Tibial nerve (tissue), 4 donors: ENCODE data around the gene ZMYND8. TPM values are rescaled to one million over a fixed set of nuclear protein-coding genes. Genes with fewer than 3 reads are reported as not detected.
"Not testable (repeated sequence)": the region's sequence is repeated elsewhere in the genome, so short reads cannot be mapped to it uniquely, and the experiment has no call there.

Source experiments
- DNase-seq, 2 donors: peaks; one replicate each; pipeline ENCODE4 v3.0.0-alpha.2; 2019; ENCODE audit warnings: low spot score in 2 of 2
- H3K27ac ChIP-seq, 4 donors: fragments of 200-600 bp; sonication (generic) in 3 of 4; one replicate each; pipeline ENCODE4 v1.5.1; 2017 to 2019; ENCODE audit warnings: mild to moderate bottlenecking in 1 of 4
- H3K27me3 ChIP-seq, 2 donors: fragments of 200-600 bp; sonication (generic) in 1 of 2; one replicate each; pipeline versions ENCODE4 v1.5.1 to v1.6.0; 2017 to 2019
- H3K36me3 ChIP-seq, 3 donors: fragments of 200-600 bp; sonication (generic); one replicate each; pipeline ENCODE4 v1.5.1; 2018 to 2019
- H3K4me1 ChIP-seq, 4 donors: fragments of 200-600 bp; sonication (generic) in 3 of 4; one replicate each; pipeline ENCODE4 v1.5.1; 2017 to 2019
- H3K4me3 ChIP-seq, 4 donors: fragments of 200-600 bp; sonication (generic) in 3 of 4; one replicate each; pipeline ENCODE4 v1.5.1; 2017 to 2019; ENCODE audit warnings: mild to moderate bottlenecking in 1 of 4, moderate library complexity in 1 of 4
- H3K9me3 ChIP-seq, 4 donors: fragments of 200-600 bp; sonication (generic) in 3 of 4; one replicate each; pipeline ENCODE4 v1.5.1; 2017 to 2019
- CTCF ChIP-seq, 5 experiments: fragments of 200-600 bp in 3 of 5; fragments of 450-650 bp in 2 of 5; sonication (generic) in 3 of 5; IDR thresholded peaks; one replicate each; pipeline ENCODE4 v1.5.1; 2016 to 2019; ENCODE audit warnings: antibody characterized with exemption in 5 of 5, mild to moderate bottlenecking in 3 of 5, moderate library complexity in 2 of 5
- EP300 ChIP-seq, 2 donors: sonication (generic); formaldehyde crosslinking; IDR thresholded peaks; one replicate each; pipeline ENCODE4 v1.6.1; 2017; ENCODE audit warnings: antibody characterized with exemption in 2 of 2, mild to moderate bottlenecking in 1 of 2
- POLR2A ChIP-seq, 2 donors: fragments of 450-650 bp; IDR thresholded peaks; one replicate each; pipeline ENCODE4 v1.6.1; 2017; ENCODE audit warnings: antibody characterized with exemption in 2 of 2, mild to moderate bottlenecking in 2 of 2, moderate library complexity in 2 of 2
- WGBS, 2 donors: methylation state at CpG; one replicate each; pipeline ENCODE4 v1.1.5; 2018; 5-methylcytosine and 5-hydroxymethylcytosine counted together
- total RNA-seq, 4 donors: library from RNA; depleted of rRNA; stranded (reverse); fragments of >200 nt; gene quantifications; one replicate each; pipeline ENCODE4 v1.1.0, GENCODE V29; 2016

Gene ZMYND8
- total RNA-seq, 4 donors from 2014 or later, result 45.3 to 69.9 (median 49.8) TPM

- peaks cover 0 to 89% (median 13%) of the 10 kb centered on the region in 3 donors for H3K36me3 ChIP-seq
- H3K27ac ChIP-seq, result no peak overlapping the region
- H3K4me3 ChIP-seq, result no peak overlapping the region
- H3K4me1 ChIP-seq, result peaks cover 0 to 14% (median 10%) of the 10 kb centered on the region in 4 donors
- H3K27me3 ChIP-seq, result no peaks in the 10 kb centered on the region
- TF ChIP-seq POLR2A (IDR thresholded peaks at IDR 0.05) (no peak), EP300 (IDR thresholded peaks at IDR 0.05) (no peak), CTCF (IDR thresholded peaks at IDR 0.05) (no peak)
- no peaks in the 10 kb centered on the region for H3K9me3 ChIP-seq
- no peak for DNase-seq
- 55 to 66% methylated on average over 4 of the region's 4 CpGs for WGBS, 2 donors
Measured at GRCh38 chr20:47281376-47281775, 75.1 kb downstream of the ZMYND8 start.

DNA sequence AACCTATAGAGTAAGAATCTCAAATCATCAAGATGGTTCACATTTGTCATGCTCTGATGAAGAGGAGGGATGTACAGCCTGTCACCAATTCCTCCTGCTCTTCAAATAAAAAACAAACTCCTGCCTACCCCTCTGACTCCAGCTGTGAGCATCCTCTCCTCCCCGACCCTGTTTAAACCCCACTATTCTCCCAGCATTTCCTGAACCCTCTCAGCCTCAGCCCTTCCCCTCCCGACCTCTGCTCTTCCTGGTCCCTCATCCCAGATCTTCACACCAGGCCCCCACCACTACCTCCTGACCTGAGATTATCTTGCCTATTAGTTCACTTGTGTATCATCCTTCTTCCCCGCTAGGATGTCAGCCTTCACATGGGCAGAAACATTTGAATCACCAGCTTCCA is 75.8 kb downstream of the ZMYND8 start:
- Histone ChIP-seq H3K27me3 (no peaks in the 10 kb centered on the region), H3K4me3 (no peak overlapping the region), H3K36me3 (peaks cover 2 to 89% (median 13%) of the 10 kb centered on the region in 3 donors), H3K9me3 (no peaks in the 10 kb centered on the region), H3K4me1 (peaks cover 0 to 21% (median 14%) of the 10 kb centered on the region in 4 donors), H3K27ac (no peak overlapping the region)
- no peak for DNase-seq
- TF ChIP-seq CTCF (IDR thresholded peaks at IDR 0.05) (no peak), EP300 (IDR thresholded peaks at IDR 0.05) (no peak), POLR2A (IDR thresholded peaks at IDR 0.05) (no peak)
- WGBS, 2 donors, result 76 to 81% methylated on average over 3 of the region's 3 CpGs

GRCh38 chr20:47280228-47280627 is 76.3 kb downstream of the ZMYND8 start:
- H3K27ac ChIP-seq, result no peak overlapping the region
- H3K4me1 ChIP-seq, result peaks cover 0 to 25% (median 17%) of the 10 kb centered on the region in 4 donors
- DNase-seq, result no peak
- H3K4me3 ChIP-seq, result no peak overlapping the region
- H3K36me3 ChIP-seq, result peaks cover 2 to 88% (median 13%) of the 10 kb centered on the region in 3 donors
- TF ChIP-seq CTCF (IDR thresholded peaks at IDR 0.05), result no peak
- no peak for TF ChIP-seq EP300 (IDR thresholded peaks at IDR 0.05)
- no peaks in the 10 kb centered on the region for H3K27me3 ChIP-seq
- H3K9me3 ChIP-seq, result no peaks in the 10 kb centered on the region
- WGBS, 2 donors, result 83 to 89% methylated on average over 7 of the region's 7 CpGs

- WGBS, 2 donors, result 85 to 90% methylated on average over 8 of the region's 8 CpGs
- Histone ChIP-seq H3K9me3 (no peaks in the 10 kb centered on the region), H3K4me3 (no peak overlapping the region), H3K27ac (peak overlapping the region in 2 of 4 donors; percentile 4 to 61), H3K36me3 (peaks cover 2 to 75% (median 13%) of the 10 kb centered on the region in 3 donors), H3K4me1 (peaks cover 5 to 36% (median 30%) of the 10 kb centered on the region in 4 donors), H3K27me3 (no peaks in the 10 kb centered on the region)
- TF ChIP-seq CTCF (IDR thresholded peaks at IDR 0.05) (no peak), POLR2A (IDR thresholded peaks at IDR 0.05) (no peak), EP300 (IDR thresholded peaks at IDR 0.05) (no peak)
- DNase-seq, result no peak
Measured at GRCh38 chr20:47278907-47279348, 77.6 kb downstream of the ZMYND8 start.

- Histone ChIP-seq H3K4me1 (peaks cover 5 to 50% (median 40%) of the 10 kb centered on the region in 4 donors), H3K27ac (peak overlapping the region in 3 of 4 donors; percentile 15 to 88 (median 51)), H3K36me3 (peaks cover 2 to 61% (median 6%) of the 10 kb centered on the region in 3 donors)
- H3K9me3 ChIP-seq, H3K4me3 ChIP-seq, DNase-seq, H3K27me3 ChIP-seq: not testable (repeated sequence)
- 74 to 78% methylated on average over 5 of the region's 5 CpGs for WGBS, 2 donors
Measured at GRCh38 chr20:47277535-47277872, 79.0 kb downstream of the ZMYND8 start.
